Measurements from ENCODE around the gene ORC6.

Gene ORC6

GRCh38 chr16:46693598-46693997, 4.1 kb downstream of the ORC6 start:
- no peak for TF ChIP-seq CTCF (IDR thresholded peaks at IDR 0.05)

- TF ChIP-seq CTCF (IDR thresholded peaks at IDR 0.05), result no peak
Observed at GRCh38 chr16:46695937-46696336, 6.5 kb downstream of the ORC6 start.

- no peak for TF ChIP-seq CTCF (IDR thresholded peaks at IDR 0.05)
Observed at GRCh38 chr16:46696957-46697356, 7.5 kb downstream of the ORC6 start.

GRCh38 chr16:46700048-46700447, 10.6 kb downstream of the ORC6 start:
- no peak for TF ChIP-seq CTCF (IDR thresholded peaks at IDR 0.05)

GRCh38 chr16:46701615-46702014, 12.2 kb downstream of the ORC6 start:
- TF ChIP-seq CTCF (IDR thresholded peaks at IDR 0.05), result no peak

- TF ChIP-seq CTCF (IDR thresholded peaks at IDR 0.05), result no peak
Observed at GRCh38 chr16:46702030-46702429, 12.6 kb downstream of the ORC6 start.

- TF ChIP-seq CTCF (IDR thresholded peaks at IDR 0.05), result no peak
Observed at GRCh38 chr16:46706642-46707041, 17.2 kb downstream of the ORC6 start.

- no peak for TF ChIP-seq CTCF (IDR thresholded peaks at IDR 0.05)
Observed at GRCh38 chr16:46709469-46710005, 20.1 kb downstream of the ORC6 start.

Data from LNCAP (cell line).